HG02571 (cell line): Measurements from ENCODE around the gene CEMP1.

Experiments
- ATAC-seq: cut with Tn5 transposase; IDR thresholded peaks from one replicate; pipeline ENCODE4 v1.9.1; 2021; ENCODE audit warnings: mild to moderate bottlenecking, moderate library complexity; ENCODE audit not compliant: unreplicated experiment

CEMP1 gene

GRCh38 chr16:2507052-2507659 is 24.1 kb downstream of the CEMP1 start:
- no peak for ATAC-seq

- ATAC-seq = no peak
Observed at GRCh38 chr16:2505695-2506094, 25.5 kb downstream of the CEMP1 start.

GRCh38 chr16:2501946-2502895 is 29.0 kb downstream of the CEMP1 start:
- ATAC-seq = no peak

- no peak for ATAC-seq
Observed at GRCh38 chr16:2500918-2501750, 30.1 kb downstream of the CEMP1 start.

GRCh38 chr16:2500430-2500917 is 30.7 kb downstream of the CEMP1 start:
- no peak for ATAC-seq

GRCh38 chr16:2499890-2500429 is 31.2 kb downstream of the CEMP1 start:
- no peak for ATAC-seq

GRCh38 chr16:2499454-2499853 is 31.8 kb downstream of the CEMP1 start:
- ATAC-seq = no peak

- no peak for ATAC-seq
Observed at GRCh38 chr16:2498531-2499253, 32.5 kb downstream of the CEMP1 start.

- no peak for ATAC-seq
Observed at GRCh38 chr16:2497695-2498484, 33.3 kb downstream of the CEMP1 start.

- no peak for ATAC-seq
Observed at GRCh38 chr16:2497116-2497630, 34.0 kb downstream of the CEMP1 start.

GRCh38 chr16:2496223-2497115 is 34.7 kb downstream of the CEMP1 start:
- ATAC-seq = no peak

- no peak for ATAC-seq
Observed at GRCh38 chr16:2495041-2495440, 36.2 kb downstream of the CEMP1 start.

- ATAC-seq = no peak
Observed at GRCh38 chr16:2494616-2495015, 36.6 kb downstream of the CEMP1 start.

- no peak for ATAC-seq
Observed at GRCh38 chr16:2493605-2494004, 37.6 kb downstream of the CEMP1 start.

- no peak for ATAC-seq
Observed at GRCh38 chr16:2492292-2492691, 38.9 kb downstream of the CEMP1 start.

- ATAC-seq = no peak
Observed at GRCh38 chr16:2490190-2491105, 40.8 kb downstream of the CEMP1 start.

GRCh38 chr16:2489581-2489980 is 41.6 kb downstream of the CEMP1 start:
- no peak for ATAC-seq
